Kidney tubule cell (primary cell): ENCODE measurements around the gene RPS6KA5.

Experiments
- DNase-seq: peaks from one replicate; pipeline ENCODE4 v3.0.0-alpha.2; 2018; ENCODE audit warnings: low spot score

Gene RPS6KA5

DNA sequence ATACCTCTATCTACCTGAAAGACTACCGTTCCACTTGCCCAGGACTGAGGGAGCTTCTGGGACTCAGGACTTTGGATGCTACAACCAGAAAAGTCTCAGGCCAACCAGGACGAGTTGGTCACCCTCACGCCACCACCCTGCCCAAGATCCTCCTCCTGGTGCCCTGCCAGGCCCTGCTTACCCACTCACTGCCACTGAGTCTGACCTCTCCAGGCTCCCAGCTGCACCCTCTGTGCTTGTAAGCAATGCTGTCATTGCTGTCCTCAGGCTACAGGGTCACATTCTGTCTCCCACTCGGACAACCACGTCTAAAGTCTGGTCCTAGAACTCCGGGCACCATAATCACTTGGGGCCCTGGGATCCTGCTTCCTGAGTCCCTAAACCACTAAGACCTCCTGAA is 253.4 kb downstream of the RPS6KA5 start:
- no peak for DNase-seq

DNA sequence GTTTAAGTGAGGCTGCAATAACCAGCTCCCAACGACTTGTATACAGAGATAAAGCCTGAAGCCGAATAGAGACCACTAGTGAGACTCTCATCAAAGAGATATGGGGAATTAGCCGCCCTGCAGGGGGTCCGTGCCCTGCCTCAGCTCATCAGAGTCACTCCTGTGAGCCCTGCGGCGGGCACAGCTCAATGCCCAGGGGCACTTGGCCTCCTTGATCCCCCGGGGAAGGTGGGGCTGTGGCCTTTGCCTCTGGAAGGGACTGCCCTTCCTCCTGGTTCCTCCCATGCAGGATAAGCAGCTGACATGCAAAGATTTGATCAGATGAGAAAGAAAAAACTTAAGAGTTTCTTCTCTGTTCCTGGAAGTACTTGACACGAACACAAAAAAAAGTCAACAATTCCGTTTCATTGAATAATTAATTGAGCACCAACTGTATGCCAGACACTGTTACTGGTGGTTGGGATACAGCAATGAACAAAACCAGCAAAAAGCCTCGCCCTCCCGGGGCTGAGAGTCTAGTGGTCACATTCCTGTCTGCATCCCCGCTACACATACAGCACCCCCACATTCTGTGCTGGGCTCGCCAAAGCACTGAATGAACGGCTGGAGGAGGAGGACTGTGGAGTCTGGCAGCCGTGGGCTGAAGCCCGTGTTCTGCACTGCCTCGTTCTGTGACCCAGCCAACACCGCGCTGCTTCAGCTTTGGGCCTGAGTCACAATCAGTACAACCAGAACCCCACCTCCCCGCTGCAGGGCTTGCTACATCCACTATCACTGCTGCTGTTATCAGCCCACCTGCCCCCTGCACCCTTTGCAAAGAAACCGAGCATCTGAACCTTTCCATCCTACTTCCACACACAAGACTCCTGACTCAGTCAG is 254.5 kb downstream of the RPS6KA5 start:
- DNase-seq = no peak

DNA sequence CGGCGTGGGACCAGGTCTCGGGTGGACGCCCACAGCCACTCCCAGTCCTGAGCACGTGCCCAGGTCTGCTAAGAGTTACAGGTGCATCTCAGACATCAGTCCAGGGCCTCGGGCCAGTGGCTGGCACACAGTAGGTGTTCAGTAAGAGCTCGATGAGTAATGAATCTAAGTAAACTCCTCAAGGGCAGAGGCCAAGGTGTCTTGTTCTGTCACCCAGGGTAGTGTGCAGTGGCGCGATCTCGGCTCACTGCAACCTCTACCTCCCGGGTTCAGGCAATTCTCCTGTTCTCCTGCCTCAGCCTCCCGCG is 255.4 kb downstream of the RPS6KA5 start:
- no peak for DNase-seq

DNA sequence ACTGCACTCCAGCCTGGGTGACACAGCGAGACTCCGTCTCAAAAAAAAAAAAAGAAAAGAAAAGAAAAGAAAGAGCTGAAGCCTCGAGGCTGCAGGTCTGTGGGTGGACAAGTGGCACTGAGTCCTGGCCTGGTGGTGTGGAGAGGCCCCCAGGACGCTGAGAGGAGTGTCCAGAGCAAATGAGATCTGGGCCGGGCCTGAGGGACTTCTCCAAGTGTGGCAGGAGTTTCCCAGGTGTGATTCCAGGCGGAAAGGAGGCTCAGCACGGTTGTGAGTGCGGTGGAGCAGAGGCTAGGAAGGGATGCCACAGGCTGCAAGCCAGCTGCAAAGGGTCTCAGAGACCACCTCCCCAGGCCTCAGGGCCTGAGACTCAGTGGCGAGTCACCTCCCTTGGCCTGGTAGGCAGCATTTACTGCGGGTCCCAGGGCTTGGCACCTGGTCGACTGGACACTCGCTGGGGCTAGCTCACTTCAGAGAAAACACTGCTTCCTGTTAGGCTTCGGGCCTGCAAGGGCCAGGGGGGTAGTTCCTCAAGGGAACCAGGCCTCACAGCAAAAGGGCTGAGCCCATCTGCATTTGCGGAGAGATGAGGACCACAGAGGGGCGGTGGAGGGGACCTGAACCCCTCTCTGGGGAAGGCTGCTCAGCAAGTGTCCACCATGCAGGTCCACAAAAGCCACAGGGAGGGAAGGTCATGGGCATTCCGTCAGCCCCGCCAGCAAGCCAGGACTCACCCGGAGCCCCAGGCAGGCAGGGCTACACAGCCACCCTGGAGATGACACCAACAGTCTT is 256.0 kb downstream of the RPS6KA5 start:
- DNase-seq = no peak

- DNase-seq = no peak
Measured at GRCh38 chr14:90803249-90803648, 257.2 kb downstream of the RPS6KA5 start.

- no peak for DNase-seq
Measured at GRCh38 chr14:90799420-90799819, 261.0 kb downstream of the RPS6KA5 start.

DNA sequence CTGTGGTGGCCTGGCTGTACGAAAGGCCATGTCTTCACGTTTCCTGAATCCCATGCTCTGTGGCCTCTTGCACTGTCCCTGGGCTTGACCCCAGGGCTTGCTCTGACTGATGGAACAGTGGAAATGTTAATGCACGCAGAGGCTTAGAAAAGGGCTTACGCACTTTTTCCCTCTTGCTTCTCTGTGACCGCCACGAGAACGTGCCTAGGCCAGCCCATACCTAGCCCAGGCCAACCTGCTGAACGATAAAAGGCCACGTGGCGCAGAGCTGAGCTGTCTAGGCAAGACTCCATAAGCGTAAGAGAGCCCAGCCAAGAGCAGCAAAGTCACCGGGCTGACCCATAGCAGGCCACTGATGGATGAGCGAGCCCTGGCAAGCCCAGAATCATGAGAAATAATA is 262.5 kb downstream of the RPS6KA5 start:
- no peak for DNase-seq
